WTC11 (cell line): ENCODE results near the gene GTF2H1. TPM values are rescaled to one million over a fixed set of nuclear protein-coding genes. Genes with fewer than 3 reads are reported as not detected.
A peak's percentile ranks its signal among the peaks of the same experiment; 100 is the strongest.

Experiments
- ATAC-seq: fragments of 200-7000 bp; cut with Tn5 transposase; 2 replicates; pipeline ENCODE4 v1.10.0; 2021; ENCODE audit warnings: mild to moderate bottlenecking, moderate library complexity
- Bru-seq: library from RNA; stranded (reverse); fragments of 400-500 nt; gene quantifications from one replicate; lab custom pipeline; 2021; lab: Mats Ljungman, UMichigan
- CTCF ChIA-PET: fragments of 300-600 bp; sonication (Branson Sonifier 250); formaldehyde crosslinking; loops from one replicate; lab custom pipeline; 2021; ENCODE audit warnings: antibody characterized with exemption; lab: Charles Lee
- POLR2A ChIA-PET: fragments of 350-600 bp; sonication (Branson Sonifier 250); formaldehyde crosslinking; loops from one replicate; lab custom pipeline; 2021; ENCODE audit warnings: antibody characterized with exemption; lab: Charles Lee
- DNase-seq: peaks from one replicate; pipeline ENCODE4 v3.0.0; 2021; ENCODE audit warnings: low spot score
- H3K27ac Mint-ChIP-seq: 2 replicates; pipeline ENCODE4 v1.8.0; 2021; ENCODE audit warnings: mixed read lengths
- H3K27me3 Mint-ChIP-seq: 2 replicates; pipeline ENCODE4 v1.8.0; 2021; ENCODE audit warnings: low read depth, mild to moderate bottlenecking, moderate library complexity, mixed read lengths
- H3K36me3 Mint-ChIP-seq: 2 replicates; pipeline ENCODE4 v1.8.0; 2021; ENCODE audit warnings: mixed read lengths
- H3K4me1 Mint-ChIP-seq: 2 replicates; pipeline ENCODE4 v1.8.0; 2022; ENCODE audit warnings: mixed read lengths
- H3K4me3 Mint-ChIP-seq: 2 replicates; pipeline ENCODE4 v1.8.0; 2021; ENCODE audit warnings: mild to moderate bottlenecking, moderate library complexity, mixed read lengths
- H3K9me3 Mint-ChIP-seq: 2 replicates; pipeline ENCODE4 v1.8.0; 2021; ENCODE audit warnings: mixed read lengths
- CREB1 ChIP-seq: sonication (generic); formaldehyde crosslinking; IDR thresholded peaks from 2 replicates; pipeline ENCODE4 v1.8.0; 2023; ENCODE audit warnings: mild to moderate bottlenecking, missing genetic modification reagents
- CREM ChIP-seq: sonication (generic); formaldehyde crosslinking; IDR thresholded peaks from 2 replicates; pipeline ENCODE4 v1.8.1; 2022; ENCODE audit warnings: mild to moderate bottlenecking, missing genetic modification reagents, moderate library complexity
- ELF4 ChIP-seq: sonication (generic); formaldehyde crosslinking; IDR thresholded peaks from 2 replicates; pipeline ENCODE4 v1.8.1; 2022; ENCODE audit warnings: low read depth, mild to moderate bottlenecking, moderate library complexity, missing genetic modification reagents
- ESRRA ChIP-seq: sonication (generic); formaldehyde crosslinking; IDR thresholded peaks from 2 replicates; pipeline ENCODE4 v1.8.1; 2022; ENCODE audit warnings: mild to moderate bottlenecking, missing genetic modification reagents, borderline replicate concordance
- FOXJ3 ChIP-seq: sonication (generic); formaldehyde crosslinking; IDR thresholded peaks from 2 replicates; pipeline ENCODE4 v1.9.0; 2021; ENCODE audit warnings: missing genetic modification reagents, mild to moderate bottlenecking, borderline replicate concordance
- FOXP1 ChIP-seq: sonication (generic); formaldehyde crosslinking; IDR thresholded peaks from 2 replicates; pipeline ENCODE4 v1.8.0; 2022; ENCODE audit warnings: missing genetic modification reagents, mild to moderate bottlenecking, moderate library complexity, borderline replicate concordance
- GABPB1 ChIP-seq: sonication (generic); formaldehyde crosslinking; IDR thresholded peaks from 2 replicates; pipeline ENCODE4 v1.8.1; 2023; ENCODE audit warnings: mild to moderate bottlenecking, missing genetic modification reagents
- MYBL2 ChIP-seq: sonication (generic); formaldehyde crosslinking; IDR thresholded peaks from 2 replicates; pipeline ENCODE4 v1.8.1; 2023; ENCODE audit warnings: mild to moderate bottlenecking, moderate library complexity, missing genetic modification reagents
- NFATC4 ChIP-seq: fragments of 250-450 bp; sonication (Bioruptor Pico); IDR thresholded peaks from 2 replicates; pipeline ENCODE4 v1.9.0; 2021; ENCODE audit warnings: mild to moderate bottlenecking
- NFE2L1 ChIP-seq: sonication (generic); formaldehyde crosslinking; IDR thresholded peaks from 2 replicates; pipeline ENCODE4 v1.8.1; 2023; ENCODE audit warnings: missing genetic modification reagents
- SMAD3 ChIP-seq: sonication (generic); formaldehyde crosslinking; IDR thresholded peaks from 2 replicates; pipeline ENCODE4 v1.8.0; 2022; ENCODE audit warnings: missing genetic modification reagents, mild to moderate bottlenecking, borderline replicate concordance
- SP1 ChIP-seq: sonication (generic); formaldehyde crosslinking; conservative IDR thresholded peaks from 2 replicates; pipeline ENCODE4 v1.8.1; 2022; ENCODE audit warnings: missing genetic modification reagents
- TEAD1 ChIP-seq: sonication (generic); formaldehyde crosslinking; IDR thresholded peaks from 2 replicates; pipeline ENCODE4 v1.8.0; 2022; ENCODE audit warnings: mild to moderate bottlenecking, missing genetic modification reagents
- TP53 ChIP-seq: sonication (generic); formaldehyde crosslinking; IDR thresholded peaks from 2 replicates; pipeline ENCODE4 v1.8.1; 2023; ENCODE audit warnings: mild to moderate bottlenecking, missing genetic modification reagents
- ZBTB21 ChIP-seq: sonication (generic); formaldehyde crosslinking; IDR thresholded peaks from 2 replicates; pipeline ENCODE4 v1.8.1; 2023; ENCODE audit warnings: mild to moderate bottlenecking, missing genetic modification reagents, borderline replicate concordance
- ZNF219 ChIP-seq: sonication (generic); formaldehyde crosslinking; IDR thresholded peaks from 2 replicates; pipeline ENCODE4 v1.8.0; 2023; ENCODE audit warnings: missing genetic modification reagents, mild to moderate bottlenecking, borderline replicate concordance
- ZNF396 ChIP-seq: fragments of 250-450 bp; sonication (Bioruptor Pico); IDR thresholded peaks from 2 replicates; pipeline ENCODE4 v1.8.0; 2021; ENCODE audit warnings: mild to moderate bottlenecking, moderate library complexity, borderline replicate concordance
- long read RNA-seq, 3 experiments: library from RNA in 1 of 3; library from capped mRNA in 1 of 3; library from polyadenylated mRNA in 1 of 3; unstranded in 2 of 3; stranded (forward) in 1 of 3; transcript quantifications; one replicate each; pipeline ENCODE4 v2.0.0, GENCODE V29; 2021
- total RNA-seq: library from RNA; stranded (reverse); gene quantifications from 3 replicates; pipeline ENCODE4 v1.2.3, GENCODE V29; 2021
- TF ChIP-seq, protein P1 (sequence below): sonication (generic); formaldehyde crosslinking; IDR thresholded peaks from 2 replicates; pipeline ENCODE4 v1.8.0; 2022; ENCODE audit warnings: mild to moderate bottlenecking, missing genetic modification reagents
- TF ChIP-seq, protein P2 (sequence below): sonication (generic); formaldehyde crosslinking; IDR thresholded peaks from 2 replicates; pipeline ENCODE4 v1.8.0; 2022; ENCODE audit warnings: mild to moderate bottlenecking, missing genetic modification reagents
- TF ChIP-seq, protein P3 (sequence below): sonication (generic); formaldehyde crosslinking; IDR thresholded peaks from 2 replicates; pipeline ENCODE4 v1.8.0; 2022; ENCODE audit warnings: missing genetic modification reagents
- TF ChIP-seq, protein P4 (sequence below): sonication (generic); formaldehyde crosslinking; IDR thresholded peaks from 2 replicates; pipeline ENCODE4 v1.8.1; 2022; ENCODE audit warnings: low read depth, missing genetic modification reagents, borderline replicate concordance
- TF ChIP-seq, protein P5 (sequence below): sonication (generic); formaldehyde crosslinking; IDR thresholded peaks from 2 replicates; pipeline ENCODE4 v1.8.1; 2023; ENCODE audit warnings: mild to moderate bottlenecking, missing genetic modification reagents, moderate library complexity
- TF ChIP-seq, protein P6 (sequence below): sonication (generic); formaldehyde crosslinking; IDR thresholded peaks from 2 replicates; pipeline ENCODE4 v1.8.0; 2022; ENCODE audit warnings: mild to moderate bottlenecking, missing genetic modification reagents
- TF ChIP-seq, protein P7 (sequence below): sonication (generic); formaldehyde crosslinking; IDR thresholded peaks from 2 replicates; pipeline ENCODE4 v1.8.1; 2023; ENCODE audit warnings: mild to moderate bottlenecking, missing genetic modification reagents

The GTF2H1 gene
- 21.0 to 24.1 TPM (median 23.0 TPM) in 3 replicates for total RNA-seq
- percentile 82 among the genes with signal in this experiment for Bru-seq, nascent RNA
- long read RNA-seq, experiment 1, transcript GTF2H1-201 (15 exons, 2,982 nt) = major isoform, 61 of 93 reads
- long read RNA-seq, experiment 1, partial matches to known transcripts = 17 of 93 reads
- long read RNA-seq, experiment 1, other reads (novel, unspliced or antisense) = 13 of 93 reads
- long read RNA-seq, experiment 2, transcript GTF2H1-201 (15 exons, 2,982 nt) = major isoform, 10 of 27 reads
- long read RNA-seq, experiment 2, partial matches to known transcripts = 8 of 27 reads
- long read RNA-seq, experiment 2, other reads (novel, unspliced or antisense) = 8 of 27 reads
- long read RNA-seq, experiment 3, transcript GTF2H1-201 (15 exons, 2,982 nt) = major isoform, 22 of 37 reads
- long read RNA-seq, experiment 3, partial matches to known transcripts = 14 of 37 reads
- long read RNA-seq, experiment 3, other reads (novel, unspliced or antisense) = 1 of 37 reads

DNA sequence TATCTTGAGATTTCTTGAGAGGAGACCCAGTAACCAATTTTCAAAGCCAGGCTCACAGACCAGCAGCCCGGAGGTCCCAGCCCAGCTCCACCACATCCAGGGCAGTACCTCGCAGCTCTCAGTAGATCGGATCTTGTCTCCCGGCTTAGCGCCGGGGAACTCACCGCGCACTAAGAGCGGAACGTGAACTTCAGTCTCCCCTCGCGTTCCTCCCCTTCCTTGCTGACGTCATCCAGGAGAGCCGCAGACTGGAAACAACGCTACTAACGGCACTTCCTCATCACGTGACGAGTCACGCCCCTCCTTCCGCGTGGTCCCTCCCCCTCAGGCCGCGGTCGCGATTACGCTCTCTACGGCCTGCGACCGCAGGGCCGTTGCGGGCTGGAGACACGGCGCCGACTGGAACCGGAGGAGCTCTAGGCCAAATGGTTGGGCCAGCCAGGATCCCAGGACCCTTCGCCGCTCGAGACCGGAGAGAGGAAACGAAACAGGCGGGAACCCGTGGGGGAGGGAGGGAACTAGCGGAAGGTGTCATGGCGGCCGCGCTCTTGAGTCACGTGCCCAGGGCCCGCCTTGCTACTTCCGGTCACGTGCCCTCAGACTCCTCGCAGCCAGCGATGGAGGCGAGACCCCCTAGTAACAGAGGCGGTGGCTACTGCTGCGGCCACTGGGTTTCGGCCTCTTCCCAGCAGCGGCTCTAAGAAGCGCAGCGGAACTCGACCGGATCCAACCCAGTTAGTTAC lies at the start of gene GTF2H1, which contains the start of gene HPS5:
Gene GTF2H1, plus strand, starts transcription at position 599 of the 743 bp plus-strand sequence. CDS start 10,508 bp downstream, outside the sequence.
Gene HPS5, minus strand, starts transcription at position 172 of the 743 bp plus-strand sequence. CDS start 4,282 bp downstream, outside the sequence.
- Mint-ChIP-seq H3K27me3 (no peaks in the 10 kb centered on the region), H3K9me3 (no peaks in the 10 kb centered on the region), H3K4me3 (peak within 1 kb of the TSS; percentile 96), H3K4me1 (peaks cover 37% of the 10 kb centered on the region), H3K27ac (peak within 1 kb of the TSS; percentile 99), H3K36me3 (peaks cover 13% of the 10 kb centered on the region)
- DNase-seq (peak; percentile 94), ATAC-seq (peak; percentile 92)
- CTCF ChIA-PET = interaction anchor here (0.7 to 1.6 kb wide), 3 partner anchors 78 to 212 kb away, joined by 3 to 8 read pairs (median 5); no protein-coding TSS in a partner anchor
- POLR2A ChIA-PET = no interaction called here
- TF ChIP-seq, protein P1, sequence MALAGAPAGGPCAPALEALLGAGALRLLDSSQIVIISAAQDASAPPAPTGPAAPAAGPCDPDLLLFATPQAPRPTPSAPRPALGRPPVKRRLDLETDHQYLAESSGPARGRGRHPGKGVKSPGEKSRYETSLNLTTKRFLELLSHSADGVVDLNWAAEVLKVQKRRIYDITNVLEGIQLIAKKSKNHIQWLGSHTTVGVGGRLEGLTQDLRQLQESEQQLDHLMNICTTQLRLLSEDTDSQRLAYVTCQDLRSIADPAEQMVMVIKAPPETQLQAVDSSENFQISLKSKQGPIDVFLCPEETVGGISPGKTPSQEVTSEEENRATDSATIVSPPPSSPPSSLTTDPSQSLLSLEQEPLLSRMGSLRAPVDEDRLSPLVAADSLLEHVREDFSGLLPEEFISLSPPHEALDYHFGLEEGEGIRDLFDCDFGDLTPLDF (CRISPR knock-in tag) = peak; percentile 73; the same call in 1 of the 2 replicates
- TF ChIP-seq SP1 (peak; percentile 97), MYBL2 (peak; percentile 91), NFE2L1 (CRISPR knock-in tag) (peak; percentile 63), CREB1 (CRISPR knock-in tag) (peak; percentile 76; the same call in 1 of the 2 replicates), ZBTB21 (CRISPR knock-in tag) (no peak), NFATC4 (CRISPR knock-in tag) (no peak), ZNF219 (CRISPR knock-in tag) (no peak), SMAD3 (CRISPR knock-in tag) (peak; percentile 58; the same call in 1 of the 2 replicates), ELF4 (CRISPR knock-in tag) (no peak), FOXJ3 (CRISPR knock-in tag) (no peak), ESRRA (CRISPR knock-in tag) (peak; percentile 63; the same call in 1 of the 2 replicates), ZNF396 (CRISPR knock-in tag) (no peak), GABPB1 (CRISPR knock-in tag) (peak; percentile 86), CREM (CRISPR knock-in tag) (peak; percentile 96), TP53 (CRISPR knock-in tag) (no peak), TEAD1 (CRISPR knock-in tag) (peak; percentile 57), FOXP1 (CRISPR knock-in tag) (peak; percentile 83)
- TF ChIP-seq, protein P2, sequence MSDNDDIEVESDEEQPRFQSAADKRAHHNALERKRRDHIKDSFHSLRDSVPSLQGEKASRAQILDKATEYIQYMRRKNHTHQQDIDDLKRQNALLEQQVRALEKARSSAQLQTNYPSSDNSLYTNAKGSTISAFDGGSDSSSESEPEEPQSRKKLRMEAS (CRISPR knock-in tag) = peak; percentile 98
- TF ChIP-seq, protein P3, sequence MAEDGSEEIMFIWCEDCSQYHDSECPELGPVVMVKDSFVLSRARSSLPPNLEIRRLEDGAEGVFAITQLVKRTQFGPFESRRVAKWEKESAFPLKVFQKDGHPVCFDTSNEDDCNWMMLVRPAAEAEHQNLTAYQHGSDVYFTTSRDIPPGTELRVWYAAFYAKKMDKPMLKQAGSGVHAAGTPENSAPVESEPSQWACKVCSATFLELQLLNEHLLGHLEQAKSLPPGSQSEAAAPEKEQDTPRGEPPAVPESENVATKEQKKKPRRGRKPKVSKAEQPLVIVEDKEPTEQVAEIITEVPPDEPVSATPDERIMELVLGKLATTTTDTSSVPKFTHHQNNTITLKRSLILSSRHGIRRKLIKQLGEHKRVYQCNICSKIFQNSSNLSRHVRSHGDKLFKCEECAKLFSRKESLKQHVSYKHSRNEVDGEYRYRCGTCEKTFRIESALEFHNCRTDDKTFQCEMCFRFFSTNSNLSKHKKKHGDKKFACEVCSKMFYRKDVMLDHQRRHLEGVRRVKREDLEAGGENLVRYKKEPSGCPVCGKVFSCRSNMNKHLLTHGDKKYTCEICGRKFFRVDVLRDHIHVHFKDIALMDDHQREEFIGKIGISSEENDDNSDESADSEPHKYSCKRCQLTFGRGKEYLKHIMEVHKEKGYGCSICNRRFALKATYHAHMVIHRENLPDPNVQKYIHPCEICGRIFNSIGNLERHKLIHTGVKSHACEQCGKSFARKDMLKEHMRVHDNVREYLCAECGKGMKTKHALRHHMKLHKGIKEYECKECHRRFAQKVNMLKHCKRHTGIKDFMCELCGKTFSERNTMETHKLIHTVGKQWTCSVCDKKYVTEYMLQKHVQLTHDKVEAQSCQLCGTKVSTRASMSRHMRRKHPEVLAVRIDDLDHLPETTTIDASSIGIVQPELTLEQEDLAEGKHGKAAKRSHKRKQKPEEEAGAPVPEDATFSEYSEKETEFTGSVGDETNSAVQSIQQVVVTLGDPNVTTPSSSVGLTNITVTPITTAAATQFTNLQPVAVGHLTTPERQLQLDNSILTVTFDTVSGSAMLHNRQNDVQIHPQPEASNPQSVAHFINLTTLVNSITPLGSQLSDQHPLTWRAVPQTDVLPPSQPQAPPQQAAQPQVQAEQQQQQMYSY = no peak
- TF ChIP-seq, protein P4, sequence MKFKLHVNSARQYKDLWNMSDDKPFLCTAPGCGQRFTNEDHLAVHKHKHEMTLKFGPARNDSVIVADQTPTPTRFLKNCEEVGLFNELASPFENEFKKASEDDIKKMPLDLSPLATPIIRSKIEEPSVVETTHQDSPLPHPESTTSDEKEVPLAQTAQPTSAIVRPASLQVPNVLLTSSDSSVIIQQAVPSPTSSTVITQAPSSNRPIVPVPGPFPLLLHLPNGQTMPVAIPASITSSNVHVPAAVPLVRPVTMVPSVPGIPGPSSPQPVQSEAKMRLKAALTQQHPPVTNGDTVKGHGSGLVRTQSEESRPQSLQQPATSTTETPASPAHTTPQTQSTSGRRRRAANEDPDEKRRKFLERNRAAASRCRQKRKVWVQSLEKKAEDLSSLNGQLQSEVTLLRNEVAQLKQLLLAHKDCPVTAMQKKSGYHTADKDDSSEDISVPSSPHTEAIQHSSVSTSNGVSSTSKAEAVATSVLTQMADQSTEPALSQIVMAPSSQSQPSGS (CRISPR knock-in tag) = no peak
- TF ChIP-seq, protein P5, sequence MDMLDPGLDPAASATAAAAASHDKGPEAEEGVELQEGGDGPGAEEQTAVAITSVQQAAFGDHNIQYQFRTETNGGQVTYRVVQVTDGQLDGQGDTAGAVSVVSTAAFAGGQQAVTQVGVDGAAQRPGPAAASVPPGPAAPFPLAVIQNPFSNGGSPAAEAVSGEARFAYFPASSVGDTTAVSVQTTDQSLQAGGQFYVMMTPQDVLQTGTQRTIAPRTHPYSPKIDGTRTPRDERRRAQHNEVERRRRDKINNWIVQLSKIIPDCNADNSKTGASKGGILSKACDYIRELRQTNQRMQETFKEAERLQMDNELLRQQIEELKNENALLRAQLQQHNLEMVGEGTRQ = peak; percentile 98
- TF ChIP-seq, protein P6, sequence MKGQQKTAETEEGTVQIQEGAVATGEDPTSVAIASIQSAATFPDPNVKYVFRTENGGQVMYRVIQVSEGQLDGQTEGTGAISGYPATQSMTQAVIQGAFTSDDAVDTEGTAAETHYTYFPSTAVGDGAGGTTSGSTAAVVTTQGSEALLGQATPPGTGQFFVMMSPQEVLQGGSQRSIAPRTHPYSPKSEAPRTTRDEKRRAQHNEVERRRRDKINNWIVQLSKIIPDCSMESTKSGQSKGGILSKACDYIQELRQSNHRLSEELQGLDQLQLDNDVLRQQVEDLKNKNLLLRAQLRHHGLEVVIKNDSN (CRISPR knock-in tag) = peak; percentile 99
- TF ChIP-seq, protein P7, sequence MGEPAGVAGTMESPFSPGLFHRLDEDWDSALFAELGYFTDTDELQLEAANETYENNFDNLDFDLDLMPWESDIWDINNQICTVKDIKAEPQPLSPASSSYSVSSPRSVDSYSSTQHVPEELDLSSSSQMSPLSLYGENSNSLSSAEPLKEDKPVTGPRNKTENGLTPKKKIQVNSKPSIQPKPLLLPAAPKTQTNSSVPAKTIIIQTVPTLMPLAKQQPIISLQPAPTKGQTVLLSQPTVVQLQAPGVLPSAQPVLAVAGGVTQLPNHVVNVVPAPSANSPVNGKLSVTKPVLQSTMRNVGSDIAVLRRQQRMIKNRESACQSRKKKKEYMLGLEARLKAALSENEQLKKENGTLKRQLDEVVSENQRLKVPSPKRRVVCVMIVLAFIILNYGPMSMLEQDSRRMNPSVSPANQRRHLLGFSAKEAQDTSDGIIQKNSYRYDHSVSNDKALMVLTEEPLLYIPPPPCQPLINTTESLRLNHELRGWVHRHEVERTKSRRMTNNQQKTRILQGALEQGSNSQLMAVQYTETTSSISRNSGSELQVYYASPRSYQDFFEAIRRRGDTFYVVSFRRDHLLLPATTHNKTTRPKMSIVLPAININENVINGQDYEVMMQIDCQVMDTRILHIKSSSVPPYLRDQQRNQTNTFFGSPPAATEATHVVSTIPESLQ = no peak
